CD4-positive, alpha-beta T cell (primary cell): ENCODE measurements around the gene KIF5C. TPM values are rescaled to one million over a fixed set of nuclear protein-coding genes. Genes with fewer than 3 reads are reported as not detected.

Source experiments
- ATAC-seq: fragments of 200-7000 bp; cut with Tn5 transposase; one replicate; pipeline ENCODE4 v1.10.0; 2022; ENCODE audit warnings: mild to moderate bottlenecking; ENCODE audit not compliant: poor library complexity
- CTCF ChIA-PET: fragments of 350-600 bp; sonication (Branson Sonifier 250); formaldehyde crosslinking; loops from one replicate; lab custom pipeline; 2021; ENCODE audit warnings: antibody characterized with exemption, inconsistent platforms; lab: Charles Lee
- POLR2A ChIA-PET: fragments of 350-600 bp; sonication (Branson Sonifier 250); formaldehyde crosslinking; loops from one replicate; lab custom pipeline; 2021; ENCODE audit warnings: antibody characterized with exemption, inconsistent platforms; lab: Charles Lee
- DNase-seq, 14 experiments: peaks; one replicate each; pipeline ENCODE4 v3.0.0-alpha.2; 2013 to 2020; ENCODE audit warnings: mixed read lengths in 2 of 14
- H3K27ac ChIP-seq, 2 donors: one replicate each; pipeline versions ENCODE4 v1.5.1 to v1.7.0; 2013; ENCODE audit warnings: low read length in 2 of 2, low read depth in 1 of 2, mild to moderate bottlenecking in 1 of 2
- H3K27me3 ChIP-seq, 2 experiments: 1 replicate in 1 of 2; 2 replicates in 1 of 2; pipeline versions ENCODE4 v1.6.1 to v1.7.0; 2013; ENCODE audit warnings: low read length in 2 of 2, control low read depth in 1 of 2, mild to moderate bottlenecking in 1 of 2, moderate library complexity in 1 of 2; ENCODE audit not compliant: insufficient read depth in 2 of 2, control insufficient read depth in 1 of 2
- H3K36me3 ChIP-seq: one replicate; pipeline ENCODE4 v1.6.1; 2013; ENCODE audit warnings: low read length, control low read depth; ENCODE audit not compliant: insufficient read depth
- H3K4me1 ChIP-seq: one replicate; pipeline ENCODE4 v1.6.1; 2013; ENCODE audit warnings: low read length, control low read depth; ENCODE audit not compliant: insufficient read depth
- H3K4me3 ChIP-seq: one replicate; pipeline ENCODE4 v1.5.1; 2013; ENCODE audit warnings: mild to moderate bottlenecking, low read length, moderate library complexity
- H3K9me3 ChIP-seq, 2 experiments: 1 replicate in 1 of 2; 2 replicates in 1 of 2; pipeline versions ENCODE4 v1.6.1 to v1.7.0; 2013; ENCODE audit warnings: low read length in 2 of 2, mild to moderate bottlenecking in 2 of 2, control low read depth in 1 of 2, moderate library complexity in 1 of 2; ENCODE audit not compliant: control insufficient read depth in 1 of 2, insufficient read depth in 1 of 2
- H3K27ac Mint-ChIP-seq: one replicate; pipeline ENCODE4 v1.8.0; 2020; ENCODE audit warnings: mixed read lengths
- H3K27me3 Mint-ChIP-seq: one replicate; pipeline ENCODE4 v1.8.0; 2021; ENCODE audit warnings: mixed read lengths
- H3K36me3 Mint-ChIP-seq: one replicate; pipeline ENCODE4 v1.8.0; 2021; ENCODE audit warnings: low read depth, mixed read lengths
- H3K4me1 Mint-ChIP-seq: one replicate; pipeline ENCODE4 v1.8.0; 2021; ENCODE audit warnings: low read depth, mixed read lengths
- H3K4me3 Mint-ChIP-seq: one replicate; pipeline ENCODE4 v1.8.0; 2020; ENCODE audit warnings: mild to moderate bottlenecking, mixed read lengths
- H3K9me3 Mint-ChIP-seq: one replicate; pipeline ENCODE4 v1.8.0; 2020; ENCODE audit warnings: mixed read lengths
- CTCF ChIP-seq: fragments of 200-600 bp; IDR thresholded peaks from one replicate; pipeline ENCODE4 v1.8.0; 2022; ENCODE audit warnings: antibody characterized with exemption, mild to moderate bottlenecking
- intact Hi-C, 2 experiments: fragments of 100-400 bp; cut with DNase I in 1 of 2; cut with micrococcal nuclease in 1 of 2; formaldehyde crosslinking; loops; one replicate each; pipeline versions ENCODE4 v1.15.1 to v1.9.0; 2023 to 2025; cut with DNase I, micrococcal nuclease
- total RNA-seq, 174 experiments: library from RNA in 2 of 174; stranded (reverse) in 2 of 174; gene quantifications; one replicate each; pipeline ENCODE4 v1.2.3 and lab custom pipeline; 2021 to 2026

KIF5C gene
- total RNA-seq, 2 experiments from 2014 or later = 7.3 to 8.1 TPM

- peaks cover 4% of the 10 kb centered on the region for H3K36me3 ChIP-seq
- no peak overlapping the region for H3K27ac ChIP-seq
- Mint-ChIP-seq H3K27me3 (no peaks in the 10 kb centered on the region), H3K9me3 (no peaks in the 10 kb centered on the region), H3K4me3 (no peak overlapping the region), H3K27ac (no peak overlapping the region), H3K4me1 (peaks cover 3% of the 10 kb centered on the region), H3K36me3 (peaks cover 4% of the 10 kb centered on the region)
- H3K27me3 ChIP-seq = no peaks in the 10 kb centered on the region
- DNase-seq = no peak
- ATAC-seq = no peak
- ChIA-PET POLR2A (interaction anchor here (0.6 kb wide), 1 partner anchor 1172 kb away, joined by 3 read pairs; no protein-coding TSS in a partner anchor), CTCF (no interaction called here)
- TF ChIP-seq CTCF = no peak
- no peak overlapping the region for H3K4me3 ChIP-seq
- H3K4me1 ChIP-seq = no peaks in the 10 kb centered on the region
- no peaks in the 10 kb centered on the region for H3K9me3 ChIP-seq
- intact Hi-C loops = no loop called here
These were observed 99.1 kb downstream of the KIF5C start for GRCh38 chr2:148974095-148974494.

GRCh38 chr2:148978026-148978685 is 103.1 kb downstream of the KIF5C start:
- no peak for ATAC-seq
- DNase-seq = no peak
- no peaks in the 10 kb centered on the region for H3K27me3 ChIP-seq
- no peaks in the 10 kb centered on the region for H3K9me3 ChIP-seq
- H3K4me1 ChIP-seq = no peaks in the 10 kb centered on the region
- Mint-ChIP-seq H3K27ac (no peak overlapping the region), H3K4me1 (no peaks in the 10 kb centered on the region), H3K4me3 (no peak overlapping the region), H3K27me3 (no peaks in the 10 kb centered on the region), H3K36me3 (peaks cover 10% of the 10 kb centered on the region), H3K9me3 (no peaks in the 10 kb centered on the region)
- intact Hi-C loops = no loop called here
- no peak overlapping the region for H3K27ac ChIP-seq
- no peak for TF ChIP-seq CTCF
- no peak overlapping the region for H3K4me3 ChIP-seq
- CTCF ChIA-PET = no interaction called here
- H3K36me3 ChIP-seq = peaks cover 14% of the 10 kb centered on the region
- POLR2A ChIA-PET = no interaction called here

- Mint-ChIP-seq H3K36me3 (peaks cover 15% of the 10 kb centered on the region), H3K4me3 (no peak overlapping the region), H3K4me1 (no peaks in the 10 kb centered on the region), H3K27me3 (no peaks in the 10 kb centered on the region), H3K9me3 (no peaks in the 10 kb centered on the region), H3K27ac (no peak overlapping the region)
- H3K27me3 ChIP-seq = no peaks in the 10 kb centered on the region
- no peak for ATAC-seq
- TF ChIP-seq CTCF = no peak
- ChIA-PET POLR2A (no interaction called here), CTCF (no interaction called here)
- no peak for DNase-seq
- H3K27ac ChIP-seq = no peak overlapping the region
- H3K36me3 ChIP-seq = peaks cover 10% of the 10 kb centered on the region
- H3K4me3 ChIP-seq = no peak overlapping the region
- intact Hi-C loops = no loop called here
- no peaks in the 10 kb centered on the region for H3K9me3 ChIP-seq
- H3K4me1 ChIP-seq = no peaks in the 10 kb centered on the region
These were observed 103.7 kb downstream of the KIF5C start for GRCh38 chr2:148978706-148979105.
